ENCODE results near the gene SAMD14.

The SAMD14 gene

GRCh38 chr17:50072130-50072529 is 57.8 kb downstream of the SAMD14 start:
- TF ChIP-seq CSDC2 (CRISPR knock-in tag; IDR thresholded peaks at IDR 0.05) (no peak), ISL1 (CRISPR knock-in tag; IDR thresholded peaks at IDR 0.05) (no peak), TOX (CRISPR knock-in tag; IDR thresholded peaks at IDR 0.05; ENCODE audit: borderline replicate concordance) (no peak), ZC3H10 (CRISPR knock-in tag; IDR thresholded peaks at IDR 0.05) (no peak), SNAI2 (CRISPR knock-in tag; IDR thresholded peaks at IDR 0.05) (no peak), PATZ1 (CRISPR knock-in tag; IDR thresholded peaks at IDR 0.05; ENCODE audit: borderline replicate concordance) (no peak), ZFP30 (CRISPR knock-in tag; IDR thresholded peaks at IDR 0.05) (no peak), GLIS3 (CRISPR knock-in tag; IDR thresholded peaks at IDR 0.05) (no peak), TCF4 (CRISPR knock-in tag; IDR thresholded peaks at IDR 0.05; ENCODE audit: borderline replicate concordance) (no peak), CREB5 (CRISPR knock-in tag; IDR thresholded peaks at IDR 0.05; ENCODE audit: low read depth) (no peak), BACH2 (CRISPR knock-in tag; IDR thresholded peaks at IDR 0.05; ENCODE audit: borderline replicate concordance) (no peak)

GRCh38 chr17:50071692-50072091 is 58.3 kb downstream of the SAMD14 start:
- no peak for ATAC-seq
- TF ChIP-seq ZFP30 (CRISPR knock-in tag; IDR thresholded peaks at IDR 0.05) = no peak
- TF ChIP-seq POU6F1 (CRISPR knock-in tag; IDR thresholded peaks at IDR 0.05; ENCODE audit: borderline replicate concordance, low read depth) = no peak

More at GRCh38 chr17:50072130-50072529, 57.8 kb downstream of the SAMD14 start:
- ATAC-seq = no peak

- ATAC-seq = no peak
- TF ChIP-seq PATZ1 (CRISPR knock-in tag; IDR thresholded peaks at IDR 0.05; ENCODE audit: borderline replicate concordance) (no peak), ARNTL (CRISPR knock-in tag; IDR thresholded peaks at IDR 0.05; ENCODE audit: borderline replicate concordance, low read depth) (no peak), ESRRG (CRISPR knock-in tag; IDR thresholded peaks at IDR 0.05) (no peak), CREB5 (CRISPR knock-in tag; IDR thresholded peaks at IDR 0.05; ENCODE audit: low read depth) (no peak), ISL1 (CRISPR knock-in tag; IDR thresholded peaks at IDR 0.05) (no peak), TCF4 (CRISPR knock-in tag; IDR thresholded peaks at IDR 0.05; ENCODE audit: borderline replicate concordance) (no peak), SNAI2 (CRISPR knock-in tag; IDR thresholded peaks at IDR 0.05) (no peak), CSDC2 (CRISPR knock-in tag; IDR thresholded peaks at IDR 0.05) (no peak), BACH2 (CRISPR knock-in tag; IDR thresholded peaks at IDR 0.05; ENCODE audit: borderline replicate concordance) (no peak), OSR1 (CRISPR knock-in tag; IDR thresholded peaks at IDR 0.05) (no peak)
These were observed 58.9 kb downstream of the SAMD14 start for GRCh38 chr17:50070908-50071680.

- ATAC-seq = no peak
These were observed 62.0 kb downstream of the SAMD14 start for GRCh38 chr17:50067996-50068395.

More at GRCh38 chr17:50067996-50068395, 62.0 kb downstream of the SAMD14 start:
- TF ChIP-seq ZFP3 (CRISPR knock-in tag; IDR thresholded peaks at IDR 0.05) = no peak
- TF ChIP-seq ARNTL (CRISPR knock-in tag; IDR thresholded peaks at IDR 0.05; ENCODE audit: borderline replicate concordance, low read depth) = no peak
- no peak for TF ChIP-seq ISL1 (CRISPR knock-in tag; IDR thresholded peaks at IDR 0.05)
- TF ChIP-seq RARB (CRISPR knock-in tag; IDR thresholded peaks at IDR 0.05) = no peak
- TF ChIP-seq OSR1 (CRISPR knock-in tag; IDR thresholded peaks at IDR 0.05) = no peak
- no peak for TF ChIP-seq PPARA (CRISPR knock-in tag; IDR thresholded peaks at IDR 0.05; ENCODE audit: borderline replicate concordance)
- no peak for TF ChIP-seq ZNF8 (CRISPR knock-in tag; IDR thresholded peaks at IDR 0.05)
- no peak for TF ChIP-seq CREB5 (CRISPR knock-in tag; IDR thresholded peaks at IDR 0.05; ENCODE audit: low read depth)
- no peak for TF ChIP-seq ZC3H10 (CRISPR knock-in tag; IDR thresholded peaks at IDR 0.05)
- TF ChIP-seq TOX (CRISPR knock-in tag; IDR thresholded peaks at IDR 0.05; ENCODE audit: borderline replicate concordance) = no peak
